SK-N-SH (cell line): ENCODE measurements around the gene KIAA0513. TPM values are rescaled to one million over a fixed set of nuclear protein-coding genes. Genes with fewer than 3 reads are reported as not detected.

ENCODE experiments used
- CTCF ChIA-PET: fragments of 300-600, 350-600 bp; formaldehyde crosslinking; extraction: SDS; loops from one replicate; lab custom pipeline; 2021; lab: Yijun Ruan, JAX
- POLR2A ChIA-PET: fragments of 350-600 bp; sonication (Branson Sonifier 250); formaldehyde crosslinking; extraction: SDS; loops from one replicate; lab custom pipeline; 2020; ENCODE audit warnings: antibody characterized with exemption, inconsistent platforms; lab: Yijun Ruan, JAX
- DNase-seq: peaks from one replicate; pipeline ENCODE4 v3.0.0; 2012
- H2AFZ ChIP-seq: fragments of 200-600 bp; sonication (generic); 2 replicates; pipeline ENCODE4 v1.8.1; 2016; ENCODE audit warnings: antibody characterized with exemption, mild to moderate bottlenecking, low read depth
- H3F3A ChIP-seq: fragments of 200-600 bp; sonication (generic); replicated peaks from 2 replicates; pipeline ENCODE3; 2016; ENCODE audit warnings: antibody characterized with exemption, mild to moderate bottlenecking; ENCODE audit not compliant: insufficient read depth
- H3K27ac ChIP-seq, 2 experiments: fragments of 200-500 bp in 1 of 2; fragments of 200-600 bp in 1 of 2; sonication (Bioruptor generic) in 1 of 2; sonication (generic), shearing (Covaris generic) in 1 of 2; 2 replicates each; pipeline versions ENCODE4 v1.5.1 to v1.6.1; 2014 to 2016; ENCODE audit warnings: low read depth in 2 of 2, inconsistent platforms in 1 of 2, low read length in 1 of 2, mild to moderate bottlenecking in 1 of 2, mixed read lengths in 1 of 2
- H3K27me3 ChIP-seq: fragments of 200-600 bp; sonication (generic), shearing (Covaris generic); 2 replicates; pipeline ENCODE4 v1.6.1; 2016; ENCODE audit warnings: mixed run types; ENCODE audit not compliant: insufficient read depth
- H3K36me3 ChIP-seq, 2 experiments: fragments of 200-500 bp in 1 of 2; fragments of 200-600 bp in 1 of 2; sonication (Bioruptor generic) in 1 of 2; sonication (generic) in 1 of 2; replicated peaks in 1 of 2; 2 replicates each; pipeline versions ENCODE3 to v1.5.1; 2014 to 2016; ENCODE audit warnings: low read length in 1 of 2, mild to moderate bottlenecking in 1 of 2; ENCODE audit not compliant: insufficient read depth in 2 of 2, control insufficient read depth in 1 of 2
- H3K4me1 ChIP-seq, 2 experiments: fragments of 200-500 bp in 1 of 2; fragments of 200-600 bp in 1 of 2; sonication (Bioruptor generic) in 1 of 2; sonication (generic), shearing (Covaris generic) in 1 of 2; 2 replicates each; pipeline versions ENCODE4 v1.5.1 to v1.6.1; 2014 to 2016; ENCODE audit warnings: low read depth in 1 of 2, low read length in 1 of 2, mixed run types in 1 of 2; ENCODE audit not compliant: insufficient read depth in 2 of 2, control insufficient read depth in 1 of 2
- H3K4me2 ChIP-seq: fragments of 200-600 bp; sonication (generic), shearing (Covaris generic); 2 replicates; pipeline ENCODE4 v1.6.1; 2017; ENCODE audit warnings: mixed run types
- H3K4me3 ChIP-seq, 2 experiments: fragments of 200-500 bp in 1 of 2; fragments of 200-600 bp in 1 of 2; sonication (Bioruptor generic) in 1 of 2; sonication (generic), shearing (Covaris generic) in 1 of 2; 2 replicates each; pipeline versions ENCODE4 v1.5.1 to v1.8.1; 2014 to 2016; ENCODE audit warnings: low read depth in 2 of 2, inconsistent platforms in 1 of 2, low read length in 1 of 2, mild to moderate bottlenecking in 1 of 2, mixed read lengths in 1 of 2, moderate library complexity in 1 of 2
- H3K79me2 ChIP-seq: fragments of 200-600 bp; sonication (generic); 2 replicates; pipeline ENCODE4 v1.8.1; 2017; ENCODE audit warnings: mild to moderate bottlenecking; ENCODE audit not compliant: insufficient read depth
- H3K9ac ChIP-seq: fragments of 200-600 bp; sonication (generic); 2 replicates; pipeline ENCODE4 v1.6.1; 2017; ENCODE audit warnings: mixed run types
- H3K9me2 ChIP-seq: fragments of 200-600 bp; sonication (generic); 2 replicates; pipeline ENCODE4 v1.6.1; 2017; ENCODE audit warnings: mixed run types
- H3K9me3 ChIP-seq: fragments of 200-600 bp; sonication (generic); 2 replicates; pipeline ENCODE4 v1.6.1; 2017; ENCODE audit warnings: mixed run types, mild to moderate bottlenecking, moderate library complexity
- H4K20me1 ChIP-seq: fragments of 200-600 bp; sonication (generic); 2 replicates; pipeline ENCODE4 v1.6.1; 2017; ENCODE audit warnings: mild to moderate bottlenecking, mixed run types; ENCODE audit not compliant: insufficient read depth
- CHD2 ChIP-seq: fragments of 150-350 bp; IDR thresholded peaks from 2 replicates; pipeline ENCODE4 v1.6.1; 2018; ENCODE audit warnings: low read length; ENCODE audit not compliant: partially characterized antibody
- CTCF ChIP-seq: fragments of 200-600 bp; sonication (generic); IDR thresholded peaks from 2 replicates; pipeline ENCODE4 v1.6.1; 2017; ENCODE audit warnings: antibody characterized with exemption, mild to moderate bottlenecking, moderate library complexity
- ELF1 ChIP-seq: IDR thresholded peaks from 2 replicates; pipeline ENCODE4 v1.4.0; 2012
- FOXJ3 ChIP-seq: sonication (generic); formaldehyde crosslinking; IDR thresholded peaks from 2 replicates; pipeline ENCODE4 v1.5.1; 2020; ENCODE audit warnings: mild to moderate bottlenecking, missing genetic modification reagents
- FOXM1 ChIP-seq: IDR thresholded peaks from 2 replicates; pipeline ENCODE4 v1.4.0; 2012; ENCODE audit warnings: low read depth, mild to moderate bottlenecking
- GATA2 ChIP-seq: sonication (generic); formaldehyde crosslinking; IDR thresholded peaks from 2 replicates; pipeline ENCODE4 v1.5.0; 2020; ENCODE audit warnings: mild to moderate bottlenecking, missing genetic modification reagents
- JUND ChIP-seq: IDR thresholded peaks from 2 replicates; pipeline ENCODE4 v1.4.0; 2012
- MXI1 ChIP-seq: IDR thresholded peaks from 2 replicates; pipeline ENCODE4 v1.6.1; 2012; ENCODE audit warnings: mild to moderate bottlenecking, low read depth, low read length, improper control_type of control experiment
- NFIC ChIP-seq: IDR thresholded peaks from 2 replicates; pipeline ENCODE4 v1.4.0; 2012; ENCODE audit warnings: borderline replicate concordance
- NRF1 ChIP-seq: IDR thresholded peaks from 2 replicates; pipeline ENCODE4 v1.6.1; 2012; ENCODE audit warnings: low read depth, mild to moderate bottlenecking, low read length
- RAD21 ChIP-seq: IDR thresholded peaks from 2 replicates; pipeline ENCODE4 v1.6.1; 2012; ENCODE audit warnings: mild to moderate bottlenecking, low read length
- RCOR1 ChIP-seq: fragments of 150-350 bp; IDR thresholded peaks from 2 replicates; pipeline ENCODE4 v1.6.1; 2017; ENCODE audit warnings: antibody characterized with exemption, low read length
- REST ChIP-seq: IDR thresholded peaks from 2 replicates; pipeline ENCODE4 v1.6.1; 2012; ENCODE audit warnings: mild to moderate bottlenecking, low read depth, low read length, moderate library complexity
- RXRA ChIP-seq: IDR thresholded peaks from 2 replicates; pipeline ENCODE4 v1.4.0; 2012; ENCODE audit warnings: low read depth, mild to moderate bottlenecking, borderline replicate concordance
- SMC3 ChIP-seq: IDR thresholded peaks from 2 replicates; pipeline ENCODE4 v1.6.1; 2012; ENCODE audit warnings: low read depth, low read length, improper control_type of control experiment
- TEAD4 ChIP-seq: IDR thresholded peaks from 2 replicates; pipeline ENCODE4 v1.4.0; 2012; ENCODE audit warnings: mild to moderate bottlenecking, borderline replicate concordance; ENCODE audit not compliant: insufficient read depth
- USF1 ChIP-seq: IDR thresholded peaks from 2 replicates; pipeline ENCODE4 v1.4.0; 2012; ENCODE audit warnings: low read depth, borderline replicate concordance
- YY1 ChIP-seq: IDR thresholded peaks from 2 replicates; pipeline ENCODE4 v1.4.0; 2012; ENCODE audit warnings: low read depth, mild to moderate bottlenecking
- WGBS: methylation state at CpG from one replicate; pipeline ENCODE4 v1.1.6; 2017; ENCODE audit warnings: low lambda C conversion rate; 5-methylcytosine and 5-hydroxymethylcytosine counted together
- polyA plus RNA-seq, 3 experiments: library from polyadenylated mRNA; depleted of rRNA; stranded (reverse); fragments of >200 nt; gene quantifications; 2 replicates each; pipeline ENCODE4 v1.2.3, GENCODE V29; 2012

Gene KIAA0513
- polyA plus RNA-seq, 1 of the 3 experiments (the other 2 are of a cell fraction): 6.5 TPM

DNA sequence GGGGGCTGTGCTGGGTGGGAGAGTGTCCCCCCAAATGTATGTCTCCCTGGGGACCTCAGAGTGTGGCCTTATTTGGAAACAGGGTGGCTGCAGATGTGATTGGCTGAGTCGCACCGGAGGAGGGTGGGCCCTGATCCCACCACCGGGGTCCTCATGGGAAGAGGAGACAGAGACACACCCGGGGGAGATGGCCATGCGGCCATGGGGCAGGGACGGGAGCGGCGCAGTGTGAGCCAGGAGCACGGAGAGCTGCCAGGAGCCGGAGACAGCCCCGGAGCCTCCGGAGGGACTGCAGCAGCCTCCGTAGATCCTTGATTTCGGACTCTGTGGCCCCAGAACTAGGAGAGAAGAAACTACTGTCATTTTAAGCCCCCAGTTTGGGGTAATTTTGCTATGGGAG, 86.3 kb downstream of the KIAA0513 start:
- ChIA-PET CTCF (interaction anchor here (0.6 to 3.0 kb wide), 22 partner anchors 9 to 502 kb away, joined by 3 to 75 read pairs (median 8); no protein-coding TSS in a partner anchor), POLR2A (no interaction called here)
- Histone ChIP-seq H3K27me3 (no peaks in the 10 kb centered on the region), H3K4me1 (peaks cover 0 to 11% of the 10 kb centered on the region in 2 experiments; a peak in 2 of 4 replicates), H3K36me3 (no peaks in the 10 kb centered on the region), H3K4me3 (no peak overlapping the region), H2AFZ (no peak overlapping the region), H3F3A (no peaks in the 10 kb centered on the region), H3K27ac (no peak overlapping the region), H3K4me2 (no peak overlapping the region), H3K9me3 (no peaks in the 10 kb centered on the region), H3K9ac (no peak overlapping the region), H4K20me1 (no peaks in the 10 kb centered on the region), H3K9me2 (no peaks in the 10 kb centered on the region), H3K79me2 (no peaks in the 10 kb centered on the region)
- 72% methylated on average over 14 of the region's 14 CpGs for WGBS
- TF ChIP-seq FOXJ3 (no peak), NFIC (no peak), CHD2 (no peak), YY1 (no peak), RCOR1 (no peak), FOXM1 (no peak), JUND (no peak), NRF1 (no peak), TEAD4 (no peak)
- no peak for DNase-seq

GRCh38 chr16:85114909-85115567, 87.4 kb downstream of the KIAA0513 start:
- H3K79me2 ChIP-seq: no peaks in the 10 kb centered on the region
- no peak overlapping the region; the same call in 1 of the 2 replicates for H3K9ac ChIP-seq
- H3K36me3 ChIP-seq: no peaks in the 10 kb centered on the region
- peak overlapping the region; percentile 39; the same call in 1 of the 2 replicates for H3K4me2 ChIP-seq
- WGBS: 12% methylated on average over 19 of the region's 20 CpGs
- H3K4me3 ChIP-seq: peak overlapping the region in 1 of 2 experiments; percentile 39; a peak in 1 of 4 replicates
- TF ChIP-seq CHD2 (peak; percentile 36), JUND (no peak), ELF1 (peak; percentile 85), SMC3 (peak; percentile 96), RCOR1 (0 out of 2 replicates have a peak, but pooled peaks have one; percentile 28), CTCF (peak; percentile 98), FOXM1 (peak; percentile 21; the same call in 1 of the 2 replicates), NFIC (no peak), RAD21 (peak; percentile 99), REST (no peak), MXI1 (0 out of 2 replicates have a peak, but pooled peaks have one; percentile 13), GATA2 (CRISPR knock-in tag) (no peak), RXRA (peak; percentile 9; the same call in 1 of the 2 replicates), USF1 (no peak)
- peaks cover 0 to 11% of the 10 kb centered on the region in 2 experiments; a peak in 2 of 4 replicates for H3K4me1 ChIP-seq
- peak; percentile 92 for DNase-seq
- H3K9me3 ChIP-seq: no peaks in the 10 kb centered on the region
- ChIA-PET POLR2A (interaction anchor here (0.5 to 1.0 kb wide), 3 partner anchors 131 to 253 kb away, joined by 3 to 5 read pairs (median 4); no protein-coding TSS in a partner anchor), CTCF (interaction anchor here (0.5 to 3.0 kb wide), 113 partner anchors 10 to 569 kb away, joined by 3 to 75 read pairs (median 5); no protein-coding TSS in a partner anchor)
- H3F3A ChIP-seq: no peaks in the 10 kb centered on the region
- peak overlapping the region; percentile 81 for H2AFZ ChIP-seq
- peak overlapping the region; percentile 45 to 61; a peak in 3 of 4 replicates for H3K27ac ChIP-seq
- H4K20me1 ChIP-seq: no peaks in the 10 kb centered on the region
- no peaks in the 10 kb centered on the region for H3K9me2 ChIP-seq
- no peaks in the 10 kb centered on the region for H3K27me3 ChIP-seq
